HepG2 (cell line): ENCODE data around the gene ARIH2. TPM values are rescaled to one million over a fixed set of nuclear protein-coding genes. Genes with fewer than 3 reads are reported as not detected.

Source experiments
- ATAC-seq: fragments of 200-7000 bp; cut with Tn5 transposase; 3 replicates; pipeline ENCODE4 v1.9.1; 2020; ENCODE audit warnings: mild to moderate bottlenecking, moderate library complexity
- BruUV-seq: library from RNA; stranded (reverse); fragments of 400-500 nt; replicated peaks from 2 replicates; lab custom pipeline; 2021; lab: Mats Ljungman, UMichigan
- CTCF ChIA-PET: fragments of 300-600 bp; formaldehyde crosslinking; extraction: SDS; loops from one replicate; lab custom pipeline; 2021; ENCODE audit warnings: low total read pairs, inconsistent platforms, low intra/inter-chr PET ratio; lab: Yijun Ruan, JAX
- POLR2A ChIA-PET: fragments of 350-600 bp; sonication (Branson Sonifier 250); formaldehyde crosslinking; loops from one replicate; lab custom pipeline; 2020; ENCODE audit warnings: antibody characterized with exemption, inconsistent platforms; lab: Yijun Ruan, JAX
- DNase-seq: peaks from one replicate; pipeline ENCODE4 v3.0.0-alpha.2; 2015; ENCODE audit warnings: low spot score
- FAIRE-seq: peaks from 3 replicates; lab custom pipeline; 2011; peaks lifted over from hg19 to GRCh38; lab: Jason Lieb, UNC
- H2AFZ ChIP-seq: one replicate; pipeline ENCODE4 v1.6.1; 2011; ENCODE audit warnings: low read length, inconsistent platforms
- H3K27ac ChIP-seq: fragments of 300-600 bp; 3 replicates; pipeline ENCODE4 v1.8.0; 2011; ENCODE audit warnings: mixed run types, mild to moderate bottlenecking, mixed read lengths, low read length, inconsistent platforms; ENCODE audit not compliant: insufficient read depth; ENCODE audit errors: extremely low read length
- H3K27me3 ChIP-seq, 2 experiments: fragments of 200-600 bp in 1 of 2; 2 replicates in 1 of 2; 3 replicates in 1 of 2; pipeline versions ENCODE4 v1.6.0 to v1.8.0; 2011; ENCODE audit warnings: low read length in 2 of 2, mild to moderate bottlenecking in 2 of 2, moderate library complexity in 2 of 2, inconsistent platforms in 1 of 2; ENCODE audit not compliant: insufficient read depth in 2 of 2, control insufficient read depth in 1 of 2
- H3K36me3 ChIP-seq, 2 experiments: fragments of 200-600 bp in 1 of 2; replicated peaks in 1 of 2; 2 replicates in 1 of 2; 3 replicates in 1 of 2; pipeline versions ENCODE4 v1.5.1 to v1.8.0; 2011; ENCODE audit warnings: low read length in 2 of 2, inconsistent platforms in 1 of 2; ENCODE audit not compliant: insufficient read depth in 2 of 2, control insufficient read depth in 1 of 2
- H3K4me1 ChIP-seq: 2 replicates; pipeline ENCODE4 v1.5.1; 2012; ENCODE audit warnings: low read length, inconsistent platforms; ENCODE audit not compliant: insufficient read depth
- H3K4me2 ChIP-seq: 2 replicates; pipeline ENCODE4 v1.6.0; 2011; ENCODE audit warnings: low read depth, low read length, inconsistent platforms
- H3K4me3 ChIP-seq, 3 experiments: fragments of 200-600 bp in 1 of 3; sonication (generic), shearing (Covaris generic) in 1 of 3; replicated peaks in 1 of 3; 2 replicates each; pipeline ENCODE4 v1.5.1; 2011 to 2016; ENCODE audit warnings: low read length in 3 of 3, inconsistent platforms in 2 of 3, low read depth in 2 of 3, mild to moderate bottlenecking in 2 of 3, control low read depth in 1 of 3, mixed read lengths in 1 of 3; ENCODE audit not compliant: insufficient read depth in 1 of 3
- H3K79me2 ChIP-seq: one replicate; pipeline ENCODE4 v1.6.1; 2011; ENCODE audit warnings: low read length, inconsistent platforms; ENCODE audit not compliant: insufficient read depth
- H3K9ac ChIP-seq: 2 replicates; pipeline ENCODE4 v1.6.0; 2011; ENCODE audit warnings: mild to moderate bottlenecking, low read depth, low read length, inconsistent platforms; ENCODE audit not compliant: insufficient read depth
- H3K9me3 ChIP-seq: 2 replicates; pipeline ENCODE4 v1.5.1; 2012; ENCODE audit warnings: mild to moderate bottlenecking, low read length
- H4K20me1 ChIP-seq: 2 replicates; pipeline ENCODE4 v1.6.0; 2011; ENCODE audit warnings: inconsistent platforms, mild to moderate bottlenecking, low read length, moderate library complexity; ENCODE audit not compliant: insufficient read depth
- E2F2 ChIP-seq: sonication (generic); formaldehyde crosslinking; IDR thresholded peaks from 2 replicates; pipeline ENCODE4 v1.4.0; 2020; ENCODE audit warnings: missing genetic modification reagents, borderline replicate concordance
- HDAC1 ChIP-seq: sonication (generic); formaldehyde crosslinking; IDR thresholded peaks from 2 replicates; pipeline ENCODE4 v1.5.1; 2020; ENCODE audit warnings: mild to moderate bottlenecking, missing genetic modification reagents
- IRF2 ChIP-seq: IDR thresholded peaks from 2 replicates; pipeline ENCODE4 v1.6.1; 2018; ENCODE audit warnings: missing genetic modification reagents, missing compliant biosample characterization
- NR1H2 ChIP-seq: sonication (generic); formaldehyde crosslinking; IDR thresholded peaks from 2 replicates; pipeline ENCODE4 v1.8.1; 2022; ENCODE audit warnings: low read depth, missing genetic modification reagents, borderline replicate concordance
- RBM22 ChIP-seq: fragments of 200-400 bp; formaldehyde crosslinking; optimal IDR thresholded peaks from 2 replicates; pipeline ENCODE3; 2017; ENCODE audit warnings: mild to moderate bottlenecking, low read length, moderate library complexity
- U2AF2 ChIP-seq: fragments of 200-400 bp; formaldehyde crosslinking; IDR thresholded peaks from 2 replicates; pipeline ENCODE4 v1.6.1; 2017; ENCODE audit warnings: low read depth, mild to moderate bottlenecking, low read length
- ZFX ChIP-seq: sonication (generic); formaldehyde crosslinking; IDR thresholded peaks from 2 replicates; pipeline ENCODE4 v1.4.0; 2020; ENCODE audit warnings: mild to moderate bottlenecking, low read depth, missing genetic modification reagents, moderate library complexity
- ZNF143 ChIP-seq: sonication (generic); formaldehyde crosslinking; IDR thresholded peaks from 2 replicates; pipeline ENCODE4 v1.4.0; 2020; ENCODE audit warnings: missing genetic modification reagents
- ZNF44 ChIP-seq: sonication (generic); formaldehyde crosslinking; IDR thresholded peaks from 2 replicates; pipeline ENCODE4 v1.5.1; 2020; ENCODE audit warnings: mild to moderate bottlenecking, missing genetic modification reagents
- ZNF646 ChIP-seq: sonication (generic); formaldehyde crosslinking; IDR thresholded peaks from 2 replicates; pipeline ENCODE4 v1.9.0; 2021; ENCODE audit warnings: mild to moderate bottlenecking, missing genetic modification reagents
- ZNF775 ChIP-seq: sonication (generic); formaldehyde crosslinking; IDR thresholded peaks from 2 replicates; pipeline ENCODE4 v1.4.0; 2020; ENCODE audit warnings: missing genetic modification reagents, mild to moderate bottlenecking, moderate library complexity, borderline replicate concordance
- ZNF83 ChIP-seq: sonication (generic); formaldehyde crosslinking; IDR thresholded peaks from 2 replicates; pipeline ENCODE4 v1.4.0; 2020; ENCODE audit warnings: missing genetic modification reagents, mild to moderate bottlenecking, borderline replicate concordance
- WGBS: methylation state at CpG from one replicate; pipeline ENCODE4 v1.1.6; 2017; ENCODE audit warnings: low lambda C conversion rate; 5-methylcytosine and 5-hydroxymethylcytosine counted together
- in situ Hi-C: cut with HindIII; loops from 2 replicates; pipeline ENCODE4 v1.10.0; 2017; ENCODE audit warnings: low pct_unique_long_range_greater_than_20kb; ENCODE audit not compliant: extremely low pct_ligation_motif_present
- intact Hi-C: fragments of 100-400 bp; cut with micrococcal nuclease; formaldehyde crosslinking; loops from one replicate; pipeline ENCODE4 v1.10.0; 2022; ENCODE audit not compliant: unreplicated experiment
- polyA plus RNA-seq, 8 experiments: library from polyadenylated mRNA; depleted of rRNA in 3 of 8; stranded (reverse) in 7 of 8; unstranded in 1 of 8; fragments of >200 nt; fragmentation: Illumina TruSeq in 4 of 8; extraction: Trizol in 4 of 8; gene quantifications; 2 replicates each; pipeline versions ENCODE4 v1.2.1 to v1.2.3, GENCODE V29; 2011 to 2016; ENCODE audit warnings: low read depth in 4 of 8, missing spikeins in 1 of 8, mixed read lengths in 1 of 8; ENCODE audit not compliant: insufficient read depth in 1 of 8
- total RNA-seq, 5 experiments: library from RNA; depleted of rRNA; stranded (reverse); fragments of >200 nt; fragmentation: Illumina TruSeq; extraction: Trizol; gene quantifications; 2 replicates each; pipeline ENCODE4 v1.2.3, GENCODE V29; 2016; ENCODE audit warnings: low read depth in 1 of 5
- TF ChIP-seq, protein P1 (sequence below): sonication (generic); formaldehyde crosslinking; IDR thresholded peaks from 2 replicates; pipeline ENCODE4 v1.4.0; 2020; ENCODE audit warnings: missing genetic modification reagents, low read depth, mild to moderate bottlenecking, borderline replicate concordance

The ARIH2 gene
- total and polyA plus RNA-seq, 2 of the 13 experiments (the other 11 are each of a cell fraction or from before 2014, with no cell fraction given) = 64.8 to 83.3 TPM

DNA sequence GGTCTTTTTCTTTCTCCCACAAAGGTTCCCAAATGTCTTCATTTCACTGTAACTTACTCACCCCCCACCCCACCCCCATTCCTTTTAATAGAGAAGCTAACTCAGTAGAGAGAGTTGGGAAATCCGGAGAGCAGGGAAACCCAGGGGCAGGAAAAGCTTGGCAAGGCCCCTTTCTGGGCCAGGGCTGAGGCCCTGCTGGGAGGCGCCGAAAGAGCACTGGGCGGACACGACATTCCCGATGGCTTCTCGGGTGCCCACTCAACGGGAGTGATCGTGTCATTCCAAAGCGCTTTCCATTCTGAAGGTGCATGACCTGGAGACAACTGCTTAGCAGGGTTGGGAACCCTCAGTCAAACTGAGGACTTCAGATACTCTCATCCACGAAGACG is 101.3 kb downstream of the ARIH2 start:
- 0 out of 2 replicates have a peak, but pooled peaks have one; percentile 8 for TF ChIP-seq IRF2 (CRISPR knock-in tag)
- no peak for TF ChIP-seq ZNF646 (CRISPR knock-in tag)
- no peak for TF ChIP-seq ZNF44
- no peak for TF ChIP-seq U2AF2
- TF ChIP-seq ZNF143 = no peak
- no peak for TF ChIP-seq NR1H2 (CRISPR knock-in tag)
- no peak for TF ChIP-seq ZNF83
- no peak for TF ChIP-seq HDAC1 (CRISPR knock-in tag)
- TF ChIP-seq E2F2 (CRISPR knock-in tag) = no peak
- no peak for TF ChIP-seq RBM22
- peak; percentile 35; the same call in 1 of the 2 replicates for TF ChIP-seq ZFX (CRISPR knock-in tag)
- 0 out of 2 replicates have a peak, but pooled peaks have one; percentile 12 for TF ChIP-seq ZNF775 (CRISPR knock-in tag)
- TF ChIP-seq, protein P1, sequence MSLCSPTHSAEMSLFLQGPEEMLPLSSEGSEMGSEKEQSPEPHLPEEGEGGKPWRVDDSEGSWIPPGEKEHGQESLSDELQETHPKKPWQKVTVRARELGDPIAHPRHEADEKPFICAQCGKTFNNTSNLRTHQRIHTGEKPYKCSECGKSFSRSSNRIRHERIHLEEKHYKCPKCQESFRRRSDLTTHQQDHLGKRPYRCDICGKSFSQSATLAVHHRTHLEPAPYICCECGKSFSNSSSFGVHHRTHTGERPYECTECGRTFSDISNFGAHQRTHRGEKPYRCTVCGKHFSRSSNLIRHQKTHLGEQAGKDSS (CRISPR knock-in tag) = no peak
- CTCF ChIA-PET = no interaction called here
- Histone ChIP-seq H3K79me2 (peaks cover 27% of the 10 kb centered on the region), H3K27me3 (no peaks in the 10 kb centered on the region; a peak in 1 of 5 replicates), H3K9me3 (no peaks in the 10 kb centered on the region), H3K27ac (peak overlapping the region; percentile 99), H2AFZ (no peak overlapping the region), H3K9ac (peak overlapping the region; percentile 99), H3K4me1 (peaks cover 42% of the 10 kb centered on the region), H3K4me2 (peak overlapping the region; percentile 89), H3K36me3 (peaks cover 11 to 27% of the 10 kb centered on the region in 2 experiments; a peak in 4 of 5 replicates), H4K20me1 (peaks cover 2% of the 10 kb centered on the region; the same call in 1 of the 2 replicates), H3K4me3 (peak overlapping the region; percentile 80 to 96 (median 89))
- FAIRE-seq (no peak), ATAC-seq (no peak), DNase-seq (no peak)
- intact Hi-C loops (loop anchor here (5.0 kb wide), 1 partner anchor 72 kb away; the partner anchor contains the start of gene QRICH1), in situ Hi-C loops (no loop called here)
- BruUV-seq = no TSS peak
- 2% methylated on average over 6 of the region's 12 CpGs for WGBS
- POLR2A ChIA-PET = interaction anchor here (0.6 to 11.1 kb wide), 12 partner anchors 9 to 151 kb away, joined by 3 to 280 read pairs (median 8); partner anchors contain the start of genes ARIH2, IMPDH2, KLHDC8B and LAMB2
